ENCODE results near the gene GPR153. TPM values are rescaled to one million over a fixed set of nuclear protein-coding genes. Genes with fewer than 3 reads are reported as not detected.

The GPR153 gene
- total RNA-seq, 1 experiment from 2014 or later, result 98.7 TPM

DNA sequence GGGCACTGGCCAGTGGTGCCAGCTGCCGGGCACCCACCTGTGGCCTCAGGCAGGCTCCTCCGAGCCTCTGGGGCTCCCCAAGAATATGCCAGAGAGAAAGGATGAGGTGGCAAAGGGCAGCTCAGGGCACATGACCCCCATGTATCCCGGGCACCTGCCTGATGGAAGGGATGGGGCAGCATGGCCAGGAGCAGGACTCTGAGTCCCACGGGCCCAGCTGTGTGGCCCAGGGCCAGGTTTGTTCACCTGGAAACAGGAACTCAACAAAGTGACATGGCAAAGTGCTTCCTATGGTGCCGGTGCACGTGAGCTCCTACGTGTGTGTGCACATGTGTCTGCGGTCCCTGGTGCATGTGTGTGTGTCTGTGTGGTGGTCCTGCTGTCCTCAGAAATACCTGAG lies 9.5 kb upstream of the GPR153 start:
- ATAC-seq, result no peak
- Histone ChIP-seq H3K9me2 (replicated peaks; ENCODE audit: low read length) (no peaks in the 10 kb centered on the region), H3K27ac (ENCODE audit: low read length) (no peak overlapping the region; the same call in 1 of the 2 replicates), H3K9ac (ENCODE audit: low read length) (no peak overlapping the region), H3K36me3 (ENCODE audit: low read depth, low read length) (no peaks in the 10 kb centered on the region; the same call in 1 of the 2 replicates), H3K79me2 (ENCODE audit: low read length) (no peaks in the 10 kb centered on the region), H4K20me1 (ENCODE audit: low read length) (no peaks in the 10 kb centered on the region), H3K27me3 (ENCODE audit: low read length) (no peaks in the 10 kb centered on the region), H3K9me3 (ENCODE audit: low read length) (no peaks in the 10 kb centered on the region), H2AFZ (ENCODE audit: low read length) (no peak overlapping the region), H3F3A (ENCODE audit: low read length, unreplicated experiment) (no peaks in the 10 kb centered on the region), H3K4me2 (ENCODE audit: low read length) (peak overlapping the region; percentile 19; the same call in 1 of the 2 replicates), H3K4me1 (ENCODE audit: insufficient read depth, low read length) (peaks cover 56% of the 10 kb centered on the region), H3K4me3 (ENCODE audit: low read length) (no peak overlapping the region)
- TF ChIP-seq CTCF (conservative IDR thresholded peaks at IDR 0.05; ENCODE audit: low read depth, low read length) (no peak), EZH2 (IDR thresholded peaks at IDR 0.05; ENCODE audit: low read length, unreplicated experiment) (no peak), EZH2phosphoT487 (IDR thresholded peaks at IDR 0.05; ENCODE audit: borderline replicate concordance, low read length) (no peak)
- CTCF ChIA-PET, result no interaction called here
- intact Hi-C loops (cut with micrococcal nuclease), result no loop called here
- POLR2A ChIA-PET (ENCODE audit: unreplicated experiment), result no interaction called here
- BruUV-seq (replicated peaks), result no TSS peak
- no peak for DNase-seq

- Histone ChIP-seq H4K20me1 (ENCODE audit: low read length) (no peaks in the 10 kb centered on the region), H3K27ac (ENCODE audit: low read length) (no peak overlapping the region; the same call in 1 of the 2 replicates), H3K9ac (ENCODE audit: low read length) (no peak overlapping the region), H3K9me2 (replicated peaks; ENCODE audit: low read length) (no peaks in the 10 kb centered on the region), H3K36me3 (ENCODE audit: low read depth, low read length) (no peaks in the 10 kb centered on the region; the same call in 1 of the 2 replicates), H3K9me3 (ENCODE audit: low read length) (no peaks in the 10 kb centered on the region), H3K27me3 (ENCODE audit: low read length) (no peaks in the 10 kb centered on the region), H3K4me1 (ENCODE audit: insufficient read depth, low read length) (peaks cover 56% of the 10 kb centered on the region), H3F3A (ENCODE audit: low read length, unreplicated experiment) (no peaks in the 10 kb centered on the region), H2AFZ (ENCODE audit: low read length) (no peak overlapping the region), H3K4me3 (ENCODE audit: low read length) (no peak overlapping the region), H3K4me2 (ENCODE audit: low read length) (peak overlapping the region; percentile 19; the same call in 1 of the 2 replicates), H3K79me2 (ENCODE audit: low read length) (no peaks in the 10 kb centered on the region)
- DNase-seq, result no peak
- ATAC-seq, result peak; percentile 19
- TF ChIP-seq EZH2phosphoT487 (IDR thresholded peaks at IDR 0.05; ENCODE audit: borderline replicate concordance, low read length), result no peak
- no peak for TF ChIP-seq EZH2 (IDR thresholded peaks at IDR 0.05; ENCODE audit: low read length, unreplicated experiment)
- no peak for TF ChIP-seq CTCF (conservative IDR thresholded peaks at IDR 0.05; ENCODE audit: low read depth, low read length)
- intact Hi-C loops (cut with micrococcal nuclease), result no loop called here
- ChIA-PET POLR2A (ENCODE audit: unreplicated experiment) (no interaction called here), CTCF (no interaction called here)
- BruUV-seq (replicated peaks), result no TSS peak
Measured at GRCh38 chr1:6269720-6270400, 9.0 kb upstream of the GPR153 start.

GRCh38 chr1:6269296-6269695 lies 8.4 kb upstream of the GPR153 start:
- H3K27me3 ChIP-seq (ENCODE audit: low read length), result no peaks in the 10 kb centered on the region
- no peaks in the 10 kb centered on the region for H3K9me2 ChIP-seq (replicated peaks; ENCODE audit: low read length)
- no peak for TF ChIP-seq EZH2 (IDR thresholded peaks at IDR 0.05; ENCODE audit: low read length, unreplicated experiment)
- TF ChIP-seq CTCF (conservative IDR thresholded peaks at IDR 0.05; ENCODE audit: low read depth, low read length), result no peak
- no peak for TF ChIP-seq EZH2phosphoT487 (IDR thresholded peaks at IDR 0.05; ENCODE audit: borderline replicate concordance, low read length)
- CTCF ChIA-PET, result no interaction called here
- intact Hi-C loops (cut with micrococcal nuclease), result no loop called here
- H3K4me2 ChIP-seq (ENCODE audit: low read length), result no peak overlapping the region
- no TSS peak for BruUV-seq (replicated peaks)
- H3F3A ChIP-seq (ENCODE audit: low read length, unreplicated experiment), result no peaks in the 10 kb centered on the region
- ATAC-seq, result no peak
- H3K4me3 ChIP-seq (ENCODE audit: low read length), result no peak overlapping the region
- no peak for DNase-seq
- H4K20me1 ChIP-seq (ENCODE audit: low read length), result no peaks in the 10 kb centered on the region
- no peak overlapping the region for H3K9ac ChIP-seq (ENCODE audit: low read length)
- H3K36me3 ChIP-seq (ENCODE audit: low read depth, low read length), result no peaks in the 10 kb centered on the region; the same call in 1 of the 2 replicates
- peaks cover 56% of the 10 kb centered on the region for H3K4me1 ChIP-seq (ENCODE audit: insufficient read depth, low read length)
- H3K9me3 ChIP-seq (ENCODE audit: low read length), result no peaks in the 10 kb centered on the region
- POLR2A ChIA-PET (ENCODE audit: unreplicated experiment), result no interaction called here
- H2AFZ ChIP-seq (ENCODE audit: low read length), result no peak overlapping the region
- H3K27ac ChIP-seq (ENCODE audit: low read length), result peak overlapping the region; percentile 74; the same call in 1 of the 2 replicates
- no peaks in the 10 kb centered on the region for H3K79me2 ChIP-seq (ENCODE audit: low read length)
